HCT116 (cell line): ENCODE results near the gene SNX13. TPM values are rescaled to one million over a fixed set of nuclear protein-coding genes. Genes with fewer than 3 reads are reported as not detected.

Source experiments
- ATAC-seq: fragments of 200-7000 bp; cut with Tn5 transposase; 2 replicates; pipeline ENCODE4 v1.9.1; 2020; ENCODE audit warnings: mild to moderate bottlenecking, moderate library complexity
- BruUV-seq: library from RNA; stranded (reverse); fragments of 400-500 nt; replicated peaks from 2 replicates; lab custom pipeline; 2021; lab: Mats Ljungman, UMichigan
- CTCF ChIA-PET: fragments of 300-600 bp; sonication (Branson Sonifier 250); formaldehyde crosslinking; loops from one replicate; lab custom pipeline; 2021; ENCODE audit warnings: antibody characterized with exemption; lab: Charles Lee
- POLR2A ChIA-PET: fragments of 300-600, 350-600 bp; sonication (Branson Sonifier 250); formaldehyde crosslinking; loops from one replicate; lab custom pipeline; 2021; ENCODE audit warnings: antibody characterized with exemption; lab: Charles Lee
- RAD21 ChIA-PET, 2 experiments: fragments of 300-600 bp; sonication (Branson Sonifier 250); formaldehyde crosslinking; loops; one replicate each; lab custom pipeline; 2023; ENCODE audit warnings: low total read pairs in 2 of 2; ENCODE audit not compliant: uncharacterized antibody in 2 of 2, unreplicated experiment in 2 of 2, low non-redundant PET in 1 of 2; lab: Charles Lee
- DNase-seq: peaks from one replicate; pipeline ENCODE4 v3.0.0-alpha.2; 2010; ENCODE audit warnings: low read depth, low spot score
- H2AFZ ChIP-seq: fragments of 200-600 bp; shearing (Covaris generic), sonication (generic); 2 replicates; pipeline ENCODE4 v1.6.1; 2017; ENCODE audit warnings: low read depth, mixed run types, mixed read lengths, antibody characterized with exemption, low read length; ENCODE audit not compliant: poor library complexity, severe bottlenecking
- H3K27ac ChIP-seq: 2 replicates; pipeline ENCODE4 v1.5.1; 2012; ENCODE audit warnings: low read depth, low read length
- H3K27me3 ChIP-seq: fragments of 200-600 bp; sonication (generic); 2 replicates; pipeline ENCODE4 v1.6.1; 2016; ENCODE audit warnings: mixed run types, low read length, mixed read lengths; ENCODE audit not compliant: insufficient read depth
- H3K36me3 ChIP-seq, 2 experiments: fragments of 200-500 bp in 1 of 2; fragments of 200-600 bp in 1 of 2; sonication (Bioruptor generic) in 1 of 2; sonication (generic) in 1 of 2; 2 replicates each; pipeline versions ENCODE4 v1.5.1 to v1.6.1; 2014 to 2016; ENCODE audit warnings: low read length in 2 of 2, inconsistent platforms in 1 of 2, mixed read lengths in 1 of 2, mixed run types in 1 of 2; ENCODE audit not compliant: insufficient read depth in 2 of 2, control insufficient read depth in 1 of 2
- H3K4me1 ChIP-seq, 2 experiments: fragments of 200-600 bp in 1 of 2; sonication (generic) in 1 of 2; 2 replicates each; pipeline versions ENCODE4 v1.5.1 to v1.6.1; 2012 to 2017; ENCODE audit warnings: low read length in 2 of 2, inconsistent platforms in 1 of 2, mild to moderate bottlenecking in 1 of 2, mixed read lengths in 1 of 2, mixed run types in 1 of 2, moderate library complexity in 1 of 2; ENCODE audit not compliant: insufficient read depth in 2 of 2, control insufficient read depth in 1 of 2
- H3K4me2 ChIP-seq: fragments of 200-600 bp; sonication (generic); 2 replicates; pipeline ENCODE4 v1.6.1; 2017; ENCODE audit warnings: mixed run types, low read length, mixed read lengths
- H3K4me3 ChIP-seq, 2 experiments: fragments of 200-600 bp in 1 of 2; sonication (generic) in 1 of 2; replicated peaks in 1 of 2; 2 replicates each; pipeline ENCODE4 v1.5.1; 2011 to 2016; ENCODE audit warnings: low read length in 2 of 2, control low read depth in 1 of 2, low read depth in 1 of 2, mild to moderate bottlenecking in 1 of 2, mixed read lengths in 1 of 2, mixed run types in 1 of 2
- H3K79me2 ChIP-seq: fragments of 200-600 bp; sonication (generic); 2 replicates; pipeline ENCODE4 v1.6.1; 2017; ENCODE audit warnings: mild to moderate bottlenecking, mixed run types, low read length, moderate library complexity, mixed read lengths; ENCODE audit not compliant: insufficient read depth
- H3K9ac ChIP-seq: fragments of 200-600 bp; sonication (generic); 2 replicates; pipeline ENCODE4 v1.6.1; 2016; ENCODE audit warnings: low read length, mixed read lengths
- H3K9me2 ChIP-seq: fragments of 200-600 bp; sonication (generic), shearing (Covaris generic); 2 replicates; pipeline ENCODE4 v1.6.1; 2017; ENCODE audit warnings: mixed run types, mild to moderate bottlenecking, moderate library complexity; ENCODE audit not compliant: insufficient read depth
- H3K9me3 ChIP-seq, 2 experiments: fragments of 200-500 bp in 1 of 2; fragments of 200-600 bp in 1 of 2; sonication (Bioruptor generic) in 1 of 2; sonication (generic) in 1 of 2; 2 replicates each; pipeline ENCODE4 v1.6.1; 2014 to 2017; ENCODE audit warnings: low read length in 2 of 2, mixed read lengths in 2 of 2, inconsistent platforms in 1 of 2, low read depth in 1 of 2, mild to moderate bottlenecking in 1 of 2, mixed run types in 1 of 2, moderate library complexity in 1 of 2; ENCODE audit not compliant: control insufficient read depth in 1 of 2, insufficient read depth in 1 of 2
- H4K20me1 ChIP-seq: fragments of 200-600 bp; sonication (generic), shearing (Covaris generic); 2 replicates; pipeline ENCODE4 v1.6.1; 2017; ENCODE audit warnings: mixed run types, mild to moderate bottlenecking, moderate library complexity; ENCODE audit not compliant: insufficient read depth
- CBX3 ChIP-seq: IDR thresholded peaks from 2 replicates; pipeline ENCODE4 v1.6.1; 2012; ENCODE audit warnings: low read depth
- CEBPB ChIP-seq: IDR thresholded peaks from 2 replicates; pipeline ENCODE4 v1.6.1; 2012; ENCODE audit warnings: low read depth
- CTCF ChIP-seq, 3 experiments: fragments of 200-600 bp in 1 of 3; sonication (generic) in 1 of 3; IDR thresholded peaks in 2 of 3; conservative IDR thresholded peaks in 1 of 3; 2 replicates each; pipeline ENCODE4 v1.5.1; 2012 to 2017; ENCODE audit warnings: low read depth in 2 of 3, low read length in 2 of 3, antibody characterized with exemption in 1 of 3, borderline replicate concordance in 1 of 3, control low read depth in 1 of 3, mild to moderate bottlenecking in 1 of 3, mixed read lengths in 1 of 3, mixed run types in 1 of 3, moderate library complexity in 1 of 3; ENCODE audit not compliant: insufficient read depth in 1 of 3
- EGR1 ChIP-seq: IDR thresholded peaks from 2 replicates; pipeline ENCODE4 v1.6.1; 2012; ENCODE audit warnings: low read depth
- EZH2phosphoT487 ChIP-seq: fragments of 200-600 bp; IDR thresholded peaks from 2 replicates; pipeline ENCODE4 v1.6.1; 2018; ENCODE audit warnings: antibody characterized with exemption, borderline replicate concordance
- JUND ChIP-seq: IDR thresholded peaks from 2 replicates; pipeline ENCODE4 v1.6.1; 2012
- RAD21 ChIP-seq: IDR thresholded peaks from 2 replicates; pipeline ENCODE4 v1.6.1; 2012; ENCODE audit warnings: low read depth, mild to moderate bottlenecking
- SRF ChIP-seq: IDR thresholded peaks from 2 replicates; pipeline ENCODE4 v1.6.1; 2012; ENCODE audit warnings: low read depth
- YY1 ChIP-seq: IDR thresholded peaks from 2 replicates; pipeline ENCODE4 v1.6.1; 2011; ENCODE audit warnings: low read length, low read depth, moderate library complexity, mild to moderate bottlenecking; ENCODE audit not compliant: insufficient replicate concordance; ENCODE audit errors: extremely low read depth
- intact Hi-C: fragments of 100-400 bp; cut with micrococcal nuclease; formaldehyde crosslinking; loops from 2 replicates; pipeline ENCODE4 v1.10.0; 2022
- total RNA-seq: library from RNA; stranded (reverse); gene quantifications from one replicate; pipeline ENCODE4 v1.2.1, GENCODE V29; 2021; ENCODE audit not compliant: unreplicated experiment
- TF ChIP-seq, protein P1 (sequence below): IDR thresholded peaks from 2 replicates; pipeline ENCODE4 v1.6.1; 2011; ENCODE audit warnings: mild to moderate bottlenecking, low read length, moderate library complexity; ENCODE audit not compliant: insufficient replicate concordance; ENCODE audit errors: extremely low read depth

The SNX13 gene
- total RNA-seq, 1 experiment from 2014 or later, result 33.4 TPM

GRCh38 chr7:17946591-17946990, 6.3 kb upstream of the SNX13 start:
- Histone ChIP-seq H3K79me2 (no peaks in the 10 kb centered on the region), H2AFZ (no peak overlapping the region), H3K4me3 (no peak overlapping the region), H3K27ac (no peak overlapping the region), H3K4me1 (peaks cover 0 to under 1% of the 10 kb centered on the region in 2 experiments; a peak in 1 of 4 replicates)
- no TSS peak for BruUV-seq
- CTCF ChIA-PET, result no interaction called here
- intact Hi-C loops, result no loop called here
- TF ChIP-seq RAD21, result no peak
- TF ChIP-seq, protein P1, sequence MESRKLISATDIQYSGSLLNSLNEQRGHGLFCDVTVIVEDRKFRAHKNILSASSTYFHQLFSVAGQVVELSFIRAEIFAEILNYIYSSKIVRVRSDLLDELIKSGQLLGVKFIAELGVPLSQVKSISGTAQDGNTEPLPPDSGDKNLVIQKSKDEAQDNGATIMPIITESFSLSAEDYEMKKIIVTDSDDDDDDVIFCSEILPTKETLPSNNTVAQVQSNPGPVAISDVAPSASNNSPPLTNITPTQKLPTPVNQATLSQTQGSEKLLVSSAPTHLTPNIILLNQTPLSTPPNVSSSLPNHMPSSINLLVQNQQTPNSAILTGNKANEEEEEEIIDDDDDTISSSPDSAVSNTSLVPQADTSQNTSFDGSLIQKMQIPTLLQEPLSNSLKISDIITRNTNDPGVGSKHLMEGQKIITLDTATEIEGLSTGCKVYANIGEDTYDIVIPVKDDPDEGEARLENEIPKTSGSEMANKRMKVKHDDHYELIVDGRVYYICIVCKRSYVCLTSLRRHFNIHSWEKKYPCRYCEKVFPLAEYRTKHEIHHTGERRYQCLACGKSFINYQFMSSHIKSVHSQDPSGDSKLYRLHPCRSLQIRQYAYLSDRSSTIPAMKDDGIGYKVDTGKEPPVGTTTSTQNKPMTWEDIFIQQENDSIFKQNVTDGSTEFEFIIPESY, result no peak
- TF ChIP-seq CTCF (IDR thresholded peaks at IDR 0.05 in 2 of 3, conservative IDR thresholded peaks at IDR 0.05 in 1 of 3; ENCODE audit: borderline replicate concordance in 1 of 3, insufficient read depth in 1 of 3, low read depth in 2 of 3, low read length in 2 of 3), result no peak
- no peak for TF ChIP-seq JUND
- no peak for TF ChIP-seq YY1
- TF ChIP-seq EZH2phosphoT487, result no peak
- no peak for TF ChIP-seq CBX3
- no peak for TF ChIP-seq CEBPB
- TF ChIP-seq SRF, result no peak
- no peak for TF ChIP-seq EGR1
- TF ChIP-seq, all 23 proteins: peak for 0
- RAD21 ChIA-PET, result no interaction called here
- DNase-seq, result no peak
- H3K9me3 ChIP-seq, result no peaks in the 10 kb centered on the region
- H3K9ac ChIP-seq, result no peak overlapping the region
- H3K4me2 ChIP-seq, result no peak overlapping the region
- no peaks in the 10 kb centered on the region for H4K20me1 ChIP-seq
- H3K9me2 ChIP-seq, result no peaks in the 10 kb centered on the region
- no peaks in the 10 kb centered on the region for H3K27me3 ChIP-seq
- no peak for ATAC-seq
- H3K36me3 ChIP-seq, result no peaks in the 10 kb centered on the region
- POLR2A ChIA-PET, result no interaction called here
